Tibial artery (tissue), 4 donors: Measurements from ENCODE around the gene CHDH.

Experiments used
- DNase-seq, 2 donors: peaks; one replicate each; pipeline ENCODE4 v3.0.0-alpha.2; 2019
- H3K27ac ChIP-seq, 2 donors: fragments of 200-600 bp; sonication (generic) in 1 of 2; 1 replicate in 1 of 2; 2 replicates in 1 of 2; pipeline ENCODE4 v1.5.1; 2018 to 2019; ENCODE audit warnings: mild to moderate bottlenecking in 1 of 2
- H3K27me3 ChIP-seq, 2 donors: fragments of 200-600 bp; sonication (generic) in 1 of 2; one replicate each; pipeline versions ENCODE4 v1.5.1 to v1.6.0; 2016 to 2019
- H3K36me3 ChIP-seq, 3 donors: fragments of 200-600 bp; sonication (generic) in 2 of 3; one replicate each; pipeline ENCODE4 v1.5.1; 2016 to 2019; ENCODE audit warnings: mild to moderate bottlenecking in 2 of 3
- H3K4me1 ChIP-seq, 4 donors: fragments of 200-600 bp; sonication (generic) in 2 of 4; 1 replicate in 3 of 4; 2 replicates in 1 of 4; pipeline ENCODE4 v1.5.1; 2016 to 2019
- H3K4me3 ChIP-seq, 2 donors: fragments of 200-600 bp; sonication (generic) in 1 of 2; 1 replicate in 1 of 2; 2 replicates in 1 of 2; pipeline ENCODE4 v1.5.1; 2018 to 2019; ENCODE audit warnings: mild to moderate bottlenecking in 2 of 2
- H3K9me3 ChIP-seq, 3 donors: fragments of 200-600 bp; sonication (generic) in 1 of 3; one replicate each; pipeline ENCODE4 v1.5.1; 2016 to 2019
- intact Hi-C: fragments of 100-400 bp; cut with DNase I; formaldehyde crosslinking; loops from one replicate; pipeline ENCODE4 v1.15.0; 2023; ENCODE audit warnings: low total_unique reads
- TF ChIP-seq, protein P1 (sequence below), 2 experiments: fragments of 200-600 bp in 1 of 2; fragments of 450-650 bp in 1 of 2; IDR thresholded peaks; one replicate each; pipeline ENCODE4 v1.5.1; 2017 to 2019; ENCODE audit warnings: antibody characterized with exemption in 2 of 2, mild to moderate bottlenecking in 1 of 2, moderate library complexity in 1 of 2

The CHDH gene

DNA sequence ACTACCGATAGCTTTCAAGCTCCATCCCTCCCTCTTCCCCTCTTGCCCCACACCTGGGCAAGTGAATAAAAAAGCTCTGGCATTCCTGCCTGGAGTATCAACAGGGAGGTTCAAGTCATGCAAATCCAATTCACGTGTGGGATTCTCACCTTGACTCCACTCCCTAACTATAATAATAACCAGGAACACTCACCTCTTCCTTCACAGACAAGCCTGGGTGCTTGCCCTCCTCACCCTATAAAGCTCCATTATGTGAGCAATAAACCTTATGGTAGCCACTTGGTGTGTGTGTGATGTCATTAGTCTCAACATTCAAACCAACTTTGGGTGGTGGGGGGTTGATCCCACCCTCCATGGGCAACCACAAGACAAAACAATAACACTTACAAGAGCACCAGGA lies 16.6 kb downstream of the CHDH start:
- TF ChIP-seq, protein P1, sequence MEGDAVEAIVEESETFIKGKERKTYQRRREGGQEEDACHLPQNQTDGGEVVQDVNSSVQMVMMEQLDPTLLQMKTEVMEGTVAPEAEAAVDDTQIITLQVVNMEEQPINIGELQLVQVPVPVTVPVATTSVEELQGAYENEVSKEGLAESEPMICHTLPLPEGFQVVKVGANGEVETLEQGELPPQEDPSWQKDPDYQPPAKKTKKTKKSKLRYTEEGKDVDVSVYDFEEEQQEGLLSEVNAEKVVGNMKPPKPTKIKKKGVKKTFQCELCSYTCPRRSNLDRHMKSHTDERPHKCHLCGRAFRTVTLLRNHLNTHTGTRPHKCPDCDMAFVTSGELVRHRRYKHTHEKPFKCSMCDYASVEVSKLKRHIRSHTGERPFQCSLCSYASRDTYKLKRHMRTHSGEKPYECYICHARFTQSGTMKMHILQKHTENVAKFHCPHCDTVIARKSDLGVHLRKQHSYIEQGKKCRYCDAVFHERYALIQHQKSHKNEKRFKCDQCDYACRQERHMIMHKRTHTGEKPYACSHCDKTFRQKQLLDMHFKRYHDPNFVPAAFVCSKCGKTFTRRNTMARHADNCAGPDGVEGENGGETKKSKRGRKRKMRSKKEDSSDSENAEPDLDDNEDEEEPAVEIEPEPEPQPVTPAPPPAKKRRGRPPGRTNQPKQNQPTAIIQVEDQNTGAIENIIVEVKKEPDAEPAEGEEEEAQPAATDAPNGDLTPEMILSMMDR (IDR thresholded peaks at IDR 0.05) = no peak
- H3K9me3 ChIP-seq = no peaks in the 10 kb centered on the region
- H3K4me3 ChIP-seq = no peak overlapping the region
- no peaks in the 10 kb centered on the region for H3K36me3 ChIP-seq
- H3K27ac ChIP-seq = no peak overlapping the region
- H3K4me1 ChIP-seq = no peaks in the 10 kb centered on the region
- DNase-seq = peak in 1 of 2 donors; percentile 5
- intact Hi-C loops = no loop called here
- H3K27me3 ChIP-seq = no peaks in the 10 kb centered on the region

DNA sequence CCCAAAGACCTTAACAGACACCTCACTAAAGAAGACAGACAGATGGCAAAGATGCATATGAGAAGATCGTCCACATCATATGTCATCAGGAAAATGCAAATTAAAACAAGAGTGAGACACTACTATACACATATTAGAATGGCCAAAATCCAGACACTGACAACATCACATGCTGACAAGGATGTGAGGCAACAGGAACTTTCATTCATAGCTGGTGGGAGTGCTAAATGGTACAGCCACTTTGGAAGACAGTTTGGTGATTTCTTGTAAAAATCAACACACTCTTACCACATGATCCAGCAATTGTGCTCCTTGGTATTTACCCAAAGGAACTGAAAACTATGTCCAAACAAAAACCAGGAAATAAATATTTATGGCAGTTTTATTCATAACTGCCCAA lies 17.6 kb downstream of the CHDH start:
- H3K27ac ChIP-seq = no peak overlapping the region
- no peak for DNase-seq
- no peak overlapping the region for H3K4me3 ChIP-seq
- no peaks in the 10 kb centered on the region for H3K9me3 ChIP-seq
- H3K36me3 ChIP-seq = peaks cover 0 to 1% (median 0%) of the 10 kb centered on the region in 3 donors
- intact Hi-C loops = no loop called here
- H3K27me3 ChIP-seq = no peaks in the 10 kb centered on the region
- no peaks in the 10 kb centered on the region for H3K4me1 ChIP-seq
- TF ChIP-seq, protein P1 (IDR thresholded peaks at IDR 0.05) = no peak

DNA sequence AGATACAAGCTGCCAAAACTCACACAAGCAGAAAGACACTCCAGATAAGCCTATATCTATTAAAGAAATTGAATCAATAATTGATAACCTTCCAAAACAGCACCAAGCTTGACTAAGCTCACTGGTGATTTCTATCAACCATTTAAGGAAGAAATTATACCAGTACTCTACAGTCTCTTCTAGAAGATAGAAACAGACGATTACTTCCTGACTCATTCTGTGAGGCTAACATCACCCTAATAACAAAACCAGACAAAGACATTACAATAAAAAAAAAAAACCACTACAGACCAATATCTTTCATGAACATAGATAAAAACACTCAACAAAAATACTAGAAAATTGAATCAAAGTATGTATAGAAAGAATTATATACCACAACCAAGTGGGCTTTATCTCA lies 20.2 kb downstream of the CHDH start:
- TF ChIP-seq, protein P1 (IDR thresholded peaks at IDR 0.05) = no peak
- no peak for DNase-seq
- Histone ChIP-seq H3K4me3 (no peak overlapping the region), H3K27ac (no peak overlapping the region), H3K27me3 (no peaks in the 10 kb centered on the region), H3K36me3 (peaks cover 0 to 27% (median 0%) of the 10 kb centered on the region in 3 donors), H3K4me1 (no peaks in the 10 kb centered on the region), H3K9me3 (no peaks in the 10 kb centered on the region)
- intact Hi-C loops = no loop called here

DNA sequence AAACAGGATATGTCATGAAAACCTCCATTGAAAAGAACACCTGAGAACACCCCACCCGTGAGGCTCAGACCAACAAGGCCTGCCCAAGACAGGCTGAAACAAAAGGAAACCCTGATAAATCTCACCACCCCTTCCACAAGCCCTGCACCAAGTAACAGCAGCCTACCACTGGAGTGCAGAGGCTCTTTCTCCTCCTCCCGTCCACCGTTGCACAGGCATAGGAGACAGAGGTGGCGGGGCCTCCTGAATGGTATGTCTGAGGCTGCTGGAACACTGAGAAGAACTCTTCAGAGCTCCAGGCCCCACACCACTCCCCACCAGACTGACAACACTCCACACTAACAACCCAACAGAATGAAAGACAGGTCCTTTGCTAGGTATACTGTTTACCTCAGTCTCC lies 21.4 kb downstream of the CHDH start:
- Histone ChIP-seq H3K36me3 (peaks cover 0 to 39% (median 0%) of the 10 kb centered on the region in 3 donors), H3K27ac (no peak overlapping the region), H3K4me1 (no peaks in the 10 kb centered on the region), H3K9me3 (no peaks in the 10 kb centered on the region), H3K27me3 (no peaks in the 10 kb centered on the region), H3K4me3 (no peak overlapping the region)
- TF ChIP-seq, protein P1 (IDR thresholded peaks at IDR 0.05) = no peak
- peak in 1 of 2 donors; percentile 28 for DNase-seq
- intact Hi-C loops = no loop called here

DNA sequence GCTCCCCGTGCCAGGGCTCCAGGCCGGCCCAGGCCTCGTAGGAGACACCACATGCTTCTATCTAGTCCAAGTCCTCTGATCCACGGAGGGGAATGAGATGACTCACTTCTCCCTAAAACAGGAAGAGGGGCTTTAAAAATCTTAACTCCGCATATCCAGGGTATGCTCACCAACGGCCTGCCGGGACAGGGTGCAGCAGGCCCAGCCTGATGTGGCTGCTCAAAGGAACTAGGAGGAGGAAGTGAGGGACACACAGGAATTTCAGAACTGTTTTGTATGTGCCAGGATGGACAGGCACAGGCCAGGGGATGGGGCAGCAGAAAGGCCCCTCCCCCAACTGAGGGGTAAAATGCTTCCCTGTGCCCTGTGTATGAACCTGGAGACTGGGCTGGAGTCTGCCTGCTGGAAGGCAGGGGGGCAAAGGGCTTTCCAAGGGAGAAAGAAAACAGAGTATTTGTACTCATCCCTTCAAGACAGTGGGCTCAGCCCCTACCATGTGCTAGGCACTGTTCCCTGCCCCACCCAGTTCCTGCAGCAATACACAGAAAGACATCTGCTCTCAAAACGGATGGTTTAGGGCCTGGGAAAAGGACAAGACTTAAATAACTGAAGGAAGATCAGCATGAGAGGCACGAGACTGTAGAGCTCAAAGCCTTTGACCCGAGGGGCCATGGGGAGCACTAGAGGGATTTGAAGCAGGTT lies 22.1 kb downstream of the CHDH start:
- Histone ChIP-seq H3K36me3 (peaks cover 0 to 46% (median 0%) of the 10 kb centered on the region in 3 donors), H3K9me3 (no peaks in the 10 kb centered on the region), H3K4me1 (no peaks in the 10 kb centered on the region), H3K27me3 (no peaks in the 10 kb centered on the region), H3K4me3 (no peak overlapping the region), H3K27ac (no peak overlapping the region)
- DNase-seq = peak in 1 of 2 donors; percentile 24
- intact Hi-C loops = no loop called here
- TF ChIP-seq, protein P1 (IDR thresholded peaks at IDR 0.05) = no peak
